HL-60 (cell line): ENCODE data around the gene PYGB.

Experiments
- CTCF ChIP-seq: IDR thresholded peaks from one replicate; pipeline ENCODE4 v1.5.1; 2011; ENCODE audit warnings: low read length, control low read depth, inconsistent platforms; ENCODE audit not compliant: insufficient read depth
- GABPA ChIP-seq: IDR thresholded peaks from 2 replicates; pipeline ENCODE4 v1.6.1; 2012; ENCODE audit warnings: low read depth
- POLR2AphosphoS5 ChIP-seq: IDR thresholded peaks from 2 replicates; pipeline ENCODE4 v1.6.1; 2012; ENCODE audit warnings: low read depth
- REST ChIP-seq: IDR thresholded peaks from 2 replicates; pipeline ENCODE4 v1.6.1; 2012; ENCODE audit warnings: low read depth; ENCODE audit not compliant: insufficient replicate concordance

GRCh38 chr20:25275813-25276532 is 28.1 kb downstream of the PYGB start:
- no peak for TF ChIP-seq CTCF
- TF ChIP-seq REST: no peak
- no peak for TF ChIP-seq GABPA
- TF ChIP-seq POLR2AphosphoS5: no peak
